GM19351 (cell line): ENCODE data around the gene CHMP5.

ENCODE experiments used
- ATAC-seq: cut with Tn5 transposase; IDR thresholded peaks from one replicate; pipeline ENCODE4 v1.9.1; 2021; ENCODE audit warnings: mild to moderate bottlenecking, moderate library complexity; ENCODE audit not compliant: unreplicated experiment

CHMP5 gene

GRCh38 chr9:33242609-33243134 is 22.2 kb upstream of the CHMP5 start:
- no peak for ATAC-seq

- no peak for ATAC-seq
Observed at GRCh38 chr9:33244137-33244784, 20.6 kb upstream of the CHMP5 start.

- no peak for ATAC-seq
Observed at GRCh38 chr9:33245341-33245740, 19.5 kb upstream of the CHMP5 start.

GRCh38 chr9:33246269-33246860 is 18.5 kb upstream of the CHMP5 start:
- no peak for ATAC-seq

GRCh38 chr9:33248606-33249005 is 16.2 kb upstream of the CHMP5 start:
- no peak for ATAC-seq

GRCh38 chr9:33249087-33249658 is 15.7 kb upstream of the CHMP5 start:
- peak; percentile 52 for ATAC-seq

- no peak for ATAC-seq
Observed at GRCh38 chr9:33249983-33250382, 14.9 kb upstream of the CHMP5 start.

- no peak for ATAC-seq
Observed at GRCh38 chr9:33250458-33250995, 14.3 kb upstream of the CHMP5 start.

GRCh38 chr9:33254211-33254610 is 10.6 kb upstream of the CHMP5 start:
- ATAC-seq: no peak

GRCh38 chr9:33255014-33255413 is 9.8 kb upstream of the CHMP5 start:
- ATAC-seq: no peak

- ATAC-seq: no peak
Observed at GRCh38 chr9:33255471-33255870, 9.4 kb upstream of the CHMP5 start.

- ATAC-seq: no peak
Observed at GRCh38 chr9:33256236-33256635, 8.6 kb upstream of the CHMP5 start.

- ATAC-seq: no peak
Observed at GRCh38 chr9:33257276-33257675, 7.6 kb upstream of the CHMP5 start.

GRCh38 chr9:33260372-33260771 is 4.5 kb upstream of the CHMP5 start:
- no peak for ATAC-seq

GRCh38 chr9:33263131-33264002 is 1.5 kb upstream of the CHMP5 start:
- peak; percentile 17 for ATAC-seq

GRCh38 chr9:33264003-33264472 is 811 bp upstream of the CHMP5 start:
- peak; percentile 34 for ATAC-seq

GRCh38 chr9:33265211-33265865 is 489 bp downstream of the CHMP5 start:
- no peak for ATAC-seq

- ATAC-seq: no peak
Observed at GRCh38 chr9:33267151-33267767, 2.4 kb downstream of the CHMP5 start.

GRCh38 chr9:33270146-33270545 is 5.3 kb downstream of the CHMP5 start:
- no peak for ATAC-seq

GRCh38 chr9:33272061-33272460 is 7.2 kb downstream of the CHMP5 start:
- no peak for ATAC-seq
